Kidney epithelial cell (primary cell): ENCODE measurements around the gene COX6A2. TPM values are rescaled to one million over a fixed set of nuclear protein-coding genes. Genes with fewer than 3 reads are reported as not detected.

Experiments
- DNase-seq: peaks from one replicate; pipeline ENCODE4 v3.0.0-alpha.2; 2010; ENCODE audit warnings: low read depth
- H3K27me3 ChIP-seq: 2 replicates; pipeline ENCODE4 v1.6.0; 2011; ENCODE audit warnings: low read length; ENCODE audit not compliant: control insufficient read depth, insufficient read depth
- H3K36me3 ChIP-seq: 2 replicates; pipeline ENCODE4 v1.5.1; 2011; ENCODE audit warnings: low read length; ENCODE audit not compliant: control insufficient read depth, insufficient read depth
- H3K4me3 ChIP-seq: 2 replicates; pipeline ENCODE4 v1.5.1; 2011; ENCODE audit warnings: low read depth, mild to moderate bottlenecking, control low read depth, low read length
- CTCF ChIP-seq: IDR thresholded peaks from 2 replicates; pipeline ENCODE4 v1.5.1; 2011; ENCODE audit warnings: mild to moderate bottlenecking, moderate library complexity, low read length, control low read depth, inconsistent platforms; ENCODE audit not compliant: insufficient read depth, poor library complexity, severe bottlenecking
- total RNA-seq: library from RNA; depleted of rRNA; stranded (reverse); fragments of >200 nt; gene quantifications from 2 replicates; pipeline ENCODE4 v1.2.3, GENCODE V29; 2015

The COX6A2 gene
- total RNA-seq, 1 donor from 2014 or later = not detected

- no peak for DNase-seq
- no peak overlapping the region for H3K4me3 ChIP-seq
- no peaks in the 10 kb centered on the region for H3K36me3 ChIP-seq
- no peak for TF ChIP-seq CTCF
- no peaks in the 10 kb centered on the region for H3K27me3 ChIP-seq
Observed at GRCh38 chr16:31413381-31413780, 14.8 kb downstream of the COX6A2 start.

- Histone ChIP-seq H3K36me3 (no peaks in the 10 kb centered on the region), H3K4me3 (no peak overlapping the region), H3K27me3 (no peaks in the 10 kb centered on the region)
- no peak for DNase-seq
- TF ChIP-seq CTCF = no peak
Observed at GRCh38 chr16:31412750-31413149, 15.4 kb downstream of the COX6A2 start.

GRCh38 chr16:31411024-31411844, 16.9 kb downstream of the COX6A2 start:
- TF ChIP-seq CTCF = no peak
- no peak for DNase-seq
- no peaks in the 10 kb centered on the region for H3K27me3 ChIP-seq
- no peak overlapping the region for H3K4me3 ChIP-seq
- no peaks in the 10 kb centered on the region for H3K36me3 ChIP-seq

GRCh38 chr16:31410082-31410481, 18.1 kb downstream of the COX6A2 start:
- H3K27me3 ChIP-seq = no peaks in the 10 kb centered on the region
- TF ChIP-seq CTCF = no peak
- H3K36me3 ChIP-seq = no peaks in the 10 kb centered on the region
- H3K4me3 ChIP-seq = no peak overlapping the region
- DNase-seq = no peak

GRCh38 chr16:31409433-31409832, 18.7 kb downstream of the COX6A2 start:
- H3K27me3 ChIP-seq = no peaks in the 10 kb centered on the region
- no peak overlapping the region for H3K4me3 ChIP-seq
- H3K36me3 ChIP-seq = no peaks in the 10 kb centered on the region
- TF ChIP-seq CTCF = no peak
- no peak for DNase-seq

GRCh38 chr16:31407406-31407805, 20.8 kb downstream of the COX6A2 start:
- Histone ChIP-seq H3K27me3 (no peaks in the 10 kb centered on the region), H3K36me3 (no peaks in the 10 kb centered on the region), H3K4me3 (no peak overlapping the region)
- TF ChIP-seq CTCF = no peak
- no peak for DNase-seq
